Smooth muscle cell (in vitro differentiated cells): ENCODE data around the gene LHCGR. TPM values are rescaled to one million over a fixed set of nuclear protein-coding genes. Genes with fewer than 3 reads are reported as not detected.

Experiments used
- DNase-seq: peaks from one replicate; lab custom pipeline; 2025; ENCODE audit not compliant: unreplicated experiment; lab: John Stamatoyannopoulos, UW
- H2AFZ ChIP-seq: fragments of 200-600 bp; sonication (generic); 2 replicates; pipeline ENCODE4 v1.6.0; 2016; ENCODE audit warnings: antibody characterized with exemption, low read depth, mild to moderate bottlenecking
- H3F3A ChIP-seq: fragments of 200-600 bp; sonication (generic); 2 replicates; pipeline ENCODE4 v1.6.0; 2017; ENCODE audit warnings: antibody characterized with exemption, low read depth
- H3K27ac ChIP-seq: fragments of 200-600 bp; sonication (generic); 2 replicates; pipeline ENCODE4 v1.5.1; 2016; ENCODE audit warnings: low read depth, mild to moderate bottlenecking
- H3K27me3 ChIP-seq: fragments of 200-600 bp; sonication (generic); 2 replicates; pipeline ENCODE4 v1.6.1; 2016; ENCODE audit warnings: low read depth, mild to moderate bottlenecking
- H3K36me3 ChIP-seq: fragments of 200-600 bp; sonication (generic); 2 replicates; pipeline ENCODE4 v1.5.1; 2016; ENCODE audit warnings: low read depth
- H3K4me1 ChIP-seq: fragments of 200-600 bp; sonication (generic); 2 replicates; pipeline ENCODE4 v1.5.1; 2016; ENCODE audit warnings: low read depth
- H3K4me2 ChIP-seq: fragments of 200-600 bp; sonication (generic); 2 replicates; pipeline ENCODE4 v1.6.0; 2016; ENCODE audit warnings: mild to moderate bottlenecking
- H3K4me3 ChIP-seq: fragments of 200-600 bp; sonication (generic); 2 replicates; pipeline ENCODE4 v1.5.1; 2016; ENCODE audit warnings: mild to moderate bottlenecking
- H3K79me2 ChIP-seq: fragments of 200-600 bp; sonication (generic); 2 replicates; pipeline ENCODE4 v1.6.0; 2016; ENCODE audit warnings: low read depth, mild to moderate bottlenecking
- H3K9ac ChIP-seq: fragments of 200-600 bp; sonication (generic); 2 replicates; pipeline ENCODE4 v1.6.0; 2016; ENCODE audit warnings: low read depth
- H3K9me3 ChIP-seq: fragments of 200-600 bp; sonication (generic); replicated peaks from 2 replicates; pipeline ENCODE4 v1.5.1; 2016; ENCODE audit warnings: low read depth
- H4K20me1 ChIP-seq: fragments of 200-600 bp; sonication (generic); 2 replicates; pipeline ENCODE4 v1.6.0; 2016; ENCODE audit warnings: low read depth
- WGBS: methylation state at CpG from one replicate; pipeline ENCODE4 v1.1.7; 2016; ENCODE audit warnings: low lambda C conversion rate; 5-methylcytosine and 5-hydroxymethylcytosine counted together
- polyA plus RNA-seq: library from polyadenylated mRNA; unstranded; fragments of >200 nt; fragmentation: Nextera tagmentation; extraction: Ambion mirVana; gene quantifications from 2 replicates; pipeline ENCODE4 v1.2.1, GENCODE V29; 2016
- total RNA-seq: library from RNA; depleted of rRNA; stranded (reverse); fragments of >200 nt; gene quantifications from 2 replicates; pipeline ENCODE4 v1.2.3, GENCODE V29; 2014
- TF ChIP-seq, protein P1 (sequence below): fragments of 200-600 bp; sonication (generic); IDR thresholded peaks from 2 replicates; pipeline ENCODE4 v1.5.1; 2017; ENCODE audit warnings: borderline replicate concordance, mild to moderate bottlenecking, antibody characterized with exemption; ENCODE audit not compliant: insufficient read depth, poor library complexity, severe bottlenecking

LHCGR gene
- total and polyA plus RNA-seq, 2 experiments from 2014 or later: not detected

GRCh38 chr2:48673581-48673980 lies 81.9 kb downstream of the LHCGR start:
- H3K79me2 ChIP-seq: no peaks in the 10 kb centered on the region
- no peaks in the 10 kb centered on the region for H3K4me1 ChIP-seq
- no peak overlapping the region for H3K4me3 ChIP-seq
- no peaks in the 10 kb centered on the region for H4K20me1 ChIP-seq
- WGBS: 78% methylated on average over 4 of the region's 4 CpGs
- H2AFZ ChIP-seq: no peak overlapping the region
- H3K9ac ChIP-seq: no peak overlapping the region
- H3K9me3 ChIP-seq: no peaks in the 10 kb centered on the region
- TF ChIP-seq, protein P1, sequence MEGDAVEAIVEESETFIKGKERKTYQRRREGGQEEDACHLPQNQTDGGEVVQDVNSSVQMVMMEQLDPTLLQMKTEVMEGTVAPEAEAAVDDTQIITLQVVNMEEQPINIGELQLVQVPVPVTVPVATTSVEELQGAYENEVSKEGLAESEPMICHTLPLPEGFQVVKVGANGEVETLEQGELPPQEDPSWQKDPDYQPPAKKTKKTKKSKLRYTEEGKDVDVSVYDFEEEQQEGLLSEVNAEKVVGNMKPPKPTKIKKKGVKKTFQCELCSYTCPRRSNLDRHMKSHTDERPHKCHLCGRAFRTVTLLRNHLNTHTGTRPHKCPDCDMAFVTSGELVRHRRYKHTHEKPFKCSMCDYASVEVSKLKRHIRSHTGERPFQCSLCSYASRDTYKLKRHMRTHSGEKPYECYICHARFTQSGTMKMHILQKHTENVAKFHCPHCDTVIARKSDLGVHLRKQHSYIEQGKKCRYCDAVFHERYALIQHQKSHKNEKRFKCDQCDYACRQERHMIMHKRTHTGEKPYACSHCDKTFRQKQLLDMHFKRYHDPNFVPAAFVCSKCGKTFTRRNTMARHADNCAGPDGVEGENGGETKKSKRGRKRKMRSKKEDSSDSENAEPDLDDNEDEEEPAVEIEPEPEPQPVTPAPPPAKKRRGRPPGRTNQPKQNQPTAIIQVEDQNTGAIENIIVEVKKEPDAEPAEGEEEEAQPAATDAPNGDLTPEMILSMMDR: no peak
- no peaks in the 10 kb centered on the region for H3K36me3 ChIP-seq
- DNase-seq: no peak
- no peak overlapping the region for H3K4me2 ChIP-seq
- no peaks in the 10 kb centered on the region for H3K27me3 ChIP-seq
- no peaks in the 10 kb centered on the region for H3F3A ChIP-seq
- no peak overlapping the region for H3K27ac ChIP-seq

- Histone ChIP-seq H3K4me1 (no peaks in the 10 kb centered on the region), H3K9ac (no peak overlapping the region), H3K27me3 (no peaks in the 10 kb centered on the region), H2AFZ (no peak overlapping the region), H3K4me2 (no peak overlapping the region), H3K27ac (no peak overlapping the region), H3F3A (no peaks in the 10 kb centered on the region), H3K36me3 (no peaks in the 10 kb centered on the region), H3K9me3 (no peaks in the 10 kb centered on the region), H3K79me2 (no peaks in the 10 kb centered on the region), H3K4me3 (no peak overlapping the region), H4K20me1 (no peaks in the 10 kb centered on the region)
- TF ChIP-seq, protein P1: no peak
- no peak for DNase-seq
- 81% methylated on average over 1 of the region's 1 CpG for WGBS
Measured at GRCh38 chr2:48668992-48669391, 86.5 kb downstream of the LHCGR start.

GRCh38 chr2:48651158-48651790 lies 104.2 kb downstream of the LHCGR start:
- H4K20me1 ChIP-seq: no peaks in the 10 kb centered on the region
- H3K9ac ChIP-seq: no peak overlapping the region
- no peak overlapping the region for H3K4me3 ChIP-seq
- TF ChIP-seq, protein P1: no peak
- no peaks in the 10 kb centered on the region for H3F3A ChIP-seq
- no peaks in the 10 kb centered on the region for H3K36me3 ChIP-seq
- peak overlapping the region; percentile 50 for H3K4me2 ChIP-seq
- no peaks in the 10 kb centered on the region for H3K27me3 ChIP-seq
- H3K4me1 ChIP-seq: no peaks in the 10 kb centered on the region
- H2AFZ ChIP-seq: peak overlapping the region; percentile 16
- no peak for DNase-seq
- H3K27ac ChIP-seq: no peak overlapping the region
- WGBS: 48% methylated on average over 4 of the region's 4 CpGs
- no peaks in the 10 kb centered on the region for H3K79me2 ChIP-seq
- H3K9me3 ChIP-seq: no peaks in the 10 kb centered on the region

DNA sequence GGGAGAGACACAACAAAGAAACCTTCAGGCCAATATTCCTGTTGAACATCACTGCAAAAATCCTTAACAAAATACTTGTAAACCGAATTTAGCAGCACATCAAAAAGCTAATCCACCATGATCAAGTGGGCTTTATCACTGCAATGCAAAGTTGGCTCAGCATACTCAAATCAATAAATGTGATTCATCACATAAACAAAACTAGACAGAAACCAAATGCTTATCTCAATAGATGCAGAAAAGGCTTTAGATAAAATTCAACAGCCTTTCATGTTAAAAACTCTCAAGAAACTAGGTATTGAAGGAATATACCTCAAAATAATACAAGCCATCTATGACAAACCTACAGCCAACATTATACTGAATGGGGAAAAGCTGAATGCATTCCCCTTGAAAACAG lies 117.3 kb downstream of the LHCGR start:
- Histone ChIP-seq H3K27ac (no peak overlapping the region), H3K4me3 (no peak overlapping the region), H3K79me2 (no peaks in the 10 kb centered on the region), H3F3A (peaks cover 12% of the 10 kb centered on the region), H3K9ac (no peak overlapping the region), H3K27me3 (no peaks in the 10 kb centered on the region), H3K36me3 (no peaks in the 10 kb centered on the region), H3K4me2 (peak overlapping the region; percentile 2), H3K9me3 (no peaks in the 10 kb centered on the region), H3K4me1 (no peaks in the 10 kb centered on the region), H2AFZ (no peak overlapping the region), H4K20me1 (no peaks in the 10 kb centered on the region)
- TF ChIP-seq, protein P1: no peak
- WGBS: 15% methylated on average over 1 of the region's 1 CpG
- no peak for DNase-seq
